Liver (tissue), 9 donors: ENCODE results near the gene FAM222A. TPM values are rescaled to one million over a fixed set of nuclear protein-coding genes. Genes with fewer than 3 reads are reported as not detected.

Experiments used
- DNase-seq: peaks from one replicate; pipeline ENCODE4 v3.0.0-alpha.2; 2017; ENCODE audit warnings: low spot score
- H3K27ac ChIP-seq, 2 donors: one replicate each; pipeline ENCODE4 v1.7.0; 2013; ENCODE audit warnings: inconsistent platforms in 2 of 2, low read length in 2 of 2, control low read depth in 1 of 2, low read depth in 1 of 2, mild to moderate bottlenecking in 1 of 2
- H3K27me3 ChIP-seq, 4 donors: one replicate each; pipeline versions ENCODE4 v1.6.1 to v1.7.0; 2013; ENCODE audit warnings: low read length in 3 of 4, inconsistent platforms in 1 of 4, mild to moderate bottlenecking in 1 of 4, moderate library complexity in 1 of 4; ENCODE audit not compliant: control insufficient read depth in 4 of 4, insufficient read depth in 4 of 4
- H3K36me3 ChIP-seq, 4 donors: one replicate each; pipeline versions ENCODE4 v1.6.1 to v1.7.0; 2013; ENCODE audit warnings: low read length in 3 of 4, mild to moderate bottlenecking in 3 of 4, low read depth in 1 of 4, moderate library complexity in 1 of 4; ENCODE audit not compliant: control insufficient read depth in 4 of 4, insufficient read depth in 3 of 4
- H3K4me1 ChIP-seq, 4 donors: one replicate each; pipeline versions ENCODE4 v1.6.1 to v1.7.0; 2013; ENCODE audit warnings: low read length in 3 of 4, mild to moderate bottlenecking in 3 of 4, moderate library complexity in 1 of 4; ENCODE audit not compliant: control insufficient read depth in 4 of 4, insufficient read depth in 4 of 4
- H3K4me3 ChIP-seq, 3 donors: one replicate each; pipeline versions ENCODE4 v1.6.1 to v1.7.0; 2013; ENCODE audit warnings: low read length in 3 of 3, control low read depth in 1 of 3, low read depth in 1 of 3, mild to moderate bottlenecking in 1 of 3
- H3K9ac ChIP-seq, 2 donors: one replicate each; pipeline ENCODE4 v1.7.0; 2013; ENCODE audit warnings: low read length in 2 of 2, mild to moderate bottlenecking in 2 of 2, moderate library complexity in 2 of 2, control low read depth in 1 of 2, low read depth in 1 of 2
- H3K9me3 ChIP-seq, 4 donors: one replicate each; pipeline versions ENCODE4 v1.6.1 to v1.7.0; 2013; ENCODE audit warnings: low read length in 3 of 4; ENCODE audit not compliant: control insufficient read depth in 4 of 4
- ATF3 ChIP-seq: IDR thresholded peaks from 2 replicates; pipeline ENCODE4 v1.6.1; 2016; ENCODE audit warnings: antibody characterized with exemption
- CTCF ChIP-seq: fragments of 150-350 bp; IDR thresholded peaks from 2 replicates; pipeline ENCODE4 v1.5.1; 2017; ENCODE audit warnings: improper control_type of control experiment, low read depth, low read length; ENCODE audit not compliant: missing input control
- EGR1 ChIP-seq, 2 donors: IDR thresholded peaks; 2 replicates each; pipeline ENCODE4 v1.6.1; 2016 to 2018; ENCODE audit warnings: antibody characterized with exemption in 2 of 2, low read depth in 2 of 2
- FOXA1 ChIP-seq: IDR thresholded peaks from 2 replicates; pipeline ENCODE4 v1.6.1; 2016; ENCODE audit warnings: antibody characterized with exemption
- GABPA ChIP-seq, 2 donors: IDR thresholded peaks in 1 of 2; conservative IDR thresholded peaks in 1 of 2; 2 replicates each; pipeline ENCODE4 v1.6.1; 2016; ENCODE audit warnings: antibody characterized with exemption in 2 of 2, mild to moderate bottlenecking in 1 of 2, moderate library complexity in 1 of 2
- HNF4A ChIP-seq, 2 donors: conservative IDR thresholded peaks; 2 replicates each; pipeline ENCODE4 v1.6.1; 2016; ENCODE audit warnings: antibody characterized with exemption in 2 of 2, mild to moderate bottlenecking in 2 of 2
- HNF4G ChIP-seq: IDR thresholded peaks from 2 replicates; pipeline ENCODE4 v1.6.1; 2016; ENCODE audit warnings: antibody characterized with exemption
- JUND ChIP-seq, 2 donors: IDR thresholded peaks; 2 replicates each; pipeline ENCODE4 v1.6.1; 2016; ENCODE audit warnings: antibody characterized with exemption in 2 of 2
- MAX ChIP-seq: IDR thresholded peaks from 2 replicates; pipeline ENCODE4 v1.6.1; 2016; ENCODE audit warnings: antibody characterized with exemption
- NR2F2 ChIP-seq: IDR thresholded peaks from 2 replicates; pipeline ENCODE4 v1.6.1; 2016; ENCODE audit warnings: antibody characterized with exemption
- RAD21 ChIP-seq, 2 donors: IDR thresholded peaks; 2 replicates each; pipeline ENCODE4 v1.6.1; 2016; ENCODE audit warnings: antibody characterized with exemption in 2 of 2, mild to moderate bottlenecking in 2 of 2
- REST ChIP-seq: IDR thresholded peaks from 2 replicates; pipeline ENCODE4 v1.6.1; 2016; ENCODE audit warnings: antibody characterized with exemption, mild to moderate bottlenecking
- RXRA ChIP-seq, 2 donors: IDR thresholded peaks; 2 replicates each; pipeline ENCODE4 v1.6.1; 2017 to 2018; ENCODE audit warnings: antibody characterized with exemption in 2 of 2, mild to moderate bottlenecking in 1 of 2
- SP1 ChIP-seq: IDR thresholded peaks from 2 replicates; pipeline ENCODE4 v1.6.1; 2018; ENCODE audit warnings: antibody characterized with exemption, mild to moderate bottlenecking
- YY1 ChIP-seq: IDR thresholded peaks from 2 replicates; pipeline ENCODE4 v1.6.1; 2016; ENCODE audit warnings: antibody characterized with exemption, mild to moderate bottlenecking
- ZBTB33 ChIP-seq: IDR thresholded peaks from 2 replicates; pipeline ENCODE4 v1.6.1; 2016; ENCODE audit warnings: antibody characterized with exemption
- WGBS: extraction: QIAGEN DNeasy Blood & Tissue Kit; methylation state at CpG from one replicate; pipeline ENCODE4 v1.1.7; 2013; 5-methylcytosine and 5-hydroxymethylcytosine counted together
- polyA plus RNA-seq, 2 donors: library from polyadenylated mRNA; stranded (reverse) in 1 of 2; unstranded in 1 of 2; fragments of 200-250 nt in 1 of 2; fragments of >200 nt in 1 of 2; fragmentation: Nextera tagmentation in 1 of 2; extraction: Ambion mirVana in 1 of 2; gene quantifications; one replicate each; pipeline versions ENCODE4 v1.2.1 to v1.2.3, GENCODE V29; 2013 to 2015
- total RNA-seq, 2 donors: library from RNA; depleted of rRNA; stranded (reverse); fragments of >200 nt; gene quantifications; one replicate each; pipeline ENCODE4 v1.2.3, GENCODE V29; 2014
- donor health status: healthy.
- donor health status: healthy.
- donor health status: healthy.
- donor health status: healthy.
- donor health status: healthy.

The FAM222A gene
- total and polyA plus RNA-seq, 4 donors: 0.97 to 2.2 (median 1.9) TPM

GRCh38 chr12:109732321-109733305, 19.0 kb downstream of the FAM222A start:
- Histone ChIP-seq H3K27ac (no peak overlapping the region), H3K36me3 (no peaks in the 10 kb centered on the region), H3K9me3 (no peaks in the 10 kb centered on the region), H3K27me3 (no peaks in the 10 kb centered on the region), H3K9ac (no peak overlapping the region), H3K4me3 (no peak overlapping the region), H3K4me1 (peaks cover 6 to 28% (median 25%) of the 10 kb centered on the region in 4 donors)
- no peak for DNase-seq
- WGBS: 90% methylated on average over 21 of the region's 21 CpGs
- TF ChIP-seq EGR1 (IDR thresholded peaks at IDR 0.05; ENCODE audit: low read depth in 2 of 2) (no peak), GABPA (IDR thresholded peaks at IDR 0.05 in 1 of 2, conservative IDR thresholded peaks at IDR 0.05 in 1 of 2) (no peak), RAD21 (IDR thresholded peaks at IDR 0.05) (no peak), YY1 (no peak), REST (no peak), SP1 (no peak), ZBTB33 (no peak), ATF3 (no peak)

GRCh38 chr12:109734219-109735000, 20.8 kb downstream of the FAM222A start:
- no peaks in the 10 kb centered on the region for H3K27me3 ChIP-seq
- no peaks in the 10 kb centered on the region for H3K9me3 ChIP-seq
- H3K36me3 ChIP-seq: no peaks in the 10 kb centered on the region
- peaks cover 18 to 46% (median 41%) of the 10 kb centered on the region in 4 donors for H3K4me1 ChIP-seq
- WGBS: 66% methylated on average over 22 of the region's 22 CpGs
- no peak overlapping the region for H3K27ac ChIP-seq
- no peak overlapping the region for H3K4me3 ChIP-seq
- no peak overlapping the region for H3K9ac ChIP-seq
- no peak for DNase-seq
- TF ChIP-seq RAD21 (IDR thresholded peaks at IDR 0.05): no peak
- TF ChIP-seq GABPA (IDR thresholded peaks at IDR 0.05 in 1 of 2, conservative IDR thresholded peaks at IDR 0.05 in 1 of 2): no peak
- TF ChIP-seq SP1: no peak
- TF ChIP-seq HNF4G: no peak
- no peak for TF ChIP-seq HNF4A (conservative IDR thresholded peaks at IDR 0.05)
- TF ChIP-seq NR2F2: no peak
- no peak for TF ChIP-seq YY1
- no peak for TF ChIP-seq FOXA1
- TF ChIP-seq RXRA (IDR thresholded peaks at IDR 0.05): no peak
- no peak for TF ChIP-seq JUND (IDR thresholded peaks at IDR 0.05)
- TF ChIP-seq CTCF: no peak
- no peak for TF ChIP-seq EGR1 (IDR thresholded peaks at IDR 0.05; ENCODE audit: low read depth in 2 of 2)
- TF ChIP-seq ZBTB33: no peak
- TF ChIP-seq MAX: no peak
